NB4 (cell line): Measurements from ENCODE around the gene DTNBP1.

Experiments
- MYC ChIP-seq: IDR thresholded peaks from 2 replicates; pipeline ENCODE4 v1.6.1; 2011; ENCODE audit warnings: low read depth, low read length
- TF ChIP-seq, protein P1 (sequence below): IDR thresholded peaks from one replicate; pipeline ENCODE4 v1.5.1; 2012; ENCODE audit warnings: low read depth, low read length
- TF ChIP-seq, protein P2 (sequence below): IDR thresholded peaks from 2 replicates; pipeline ENCODE4 v1.6.1; 2011; ENCODE audit warnings: low read depth, low read length

DNA sequence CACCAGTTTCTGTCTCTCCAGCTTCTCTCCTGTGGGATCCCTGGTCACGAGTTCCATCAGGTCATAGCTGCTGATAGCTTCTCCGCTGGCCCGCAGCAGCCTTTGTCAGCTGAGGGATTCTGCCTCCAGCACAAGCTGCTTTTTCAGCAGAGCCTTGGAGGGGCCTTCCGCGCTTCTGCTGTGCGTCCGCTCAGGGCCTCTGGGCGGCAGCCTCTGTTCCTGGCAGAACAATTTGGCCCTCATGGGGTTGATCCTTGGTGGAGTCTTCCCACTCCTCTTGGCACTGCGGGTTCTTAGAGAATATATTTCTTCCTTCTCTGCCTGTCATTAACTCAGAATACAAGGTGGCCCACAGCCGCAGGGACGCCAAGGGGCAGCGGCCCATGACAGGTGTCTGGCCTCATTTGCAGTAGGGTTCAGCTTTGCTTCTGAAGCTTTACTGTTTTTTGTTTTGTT, 158.8 kb downstream of the DTNBP1 start:
- TF ChIP-seq, protein P1, sequence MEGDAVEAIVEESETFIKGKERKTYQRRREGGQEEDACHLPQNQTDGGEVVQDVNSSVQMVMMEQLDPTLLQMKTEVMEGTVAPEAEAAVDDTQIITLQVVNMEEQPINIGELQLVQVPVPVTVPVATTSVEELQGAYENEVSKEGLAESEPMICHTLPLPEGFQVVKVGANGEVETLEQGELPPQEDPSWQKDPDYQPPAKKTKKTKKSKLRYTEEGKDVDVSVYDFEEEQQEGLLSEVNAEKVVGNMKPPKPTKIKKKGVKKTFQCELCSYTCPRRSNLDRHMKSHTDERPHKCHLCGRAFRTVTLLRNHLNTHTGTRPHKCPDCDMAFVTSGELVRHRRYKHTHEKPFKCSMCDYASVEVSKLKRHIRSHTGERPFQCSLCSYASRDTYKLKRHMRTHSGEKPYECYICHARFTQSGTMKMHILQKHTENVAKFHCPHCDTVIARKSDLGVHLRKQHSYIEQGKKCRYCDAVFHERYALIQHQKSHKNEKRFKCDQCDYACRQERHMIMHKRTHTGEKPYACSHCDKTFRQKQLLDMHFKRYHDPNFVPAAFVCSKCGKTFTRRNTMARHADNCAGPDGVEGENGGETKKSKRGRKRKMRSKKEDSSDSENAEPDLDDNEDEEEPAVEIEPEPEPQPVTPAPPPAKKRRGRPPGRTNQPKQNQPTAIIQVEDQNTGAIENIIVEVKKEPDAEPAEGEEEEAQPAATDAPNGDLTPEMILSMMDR = no peak
- TF ChIP-seq MYC = no peak
- TF ChIP-seq, protein P2, sequence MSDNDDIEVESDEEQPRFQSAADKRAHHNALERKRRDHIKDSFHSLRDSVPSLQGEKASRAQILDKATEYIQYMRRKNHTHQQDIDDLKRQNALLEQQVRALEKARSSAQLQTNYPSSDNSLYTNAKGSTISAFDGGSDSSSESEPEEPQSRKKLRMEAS = no peak
